Gastroesophageal sphincter (tissue), 3 donors: ENCODE measurements around the gene MYH11.

Experiments
- CTCF ChIP-seq, 4 experiments: fragments of 200-600 bp in 2 of 4; fragments of 450-650 bp in 2 of 4; sonication (generic) in 1 of 4; IDR thresholded peaks; one replicate each; pipeline ENCODE4 v1.5.1; 2017 to 2019; ENCODE audit warnings: antibody characterized with exemption in 4 of 4, mild to moderate bottlenecking in 2 of 4, moderate library complexity in 2 of 4
- EP300 ChIP-seq: sonication (generic); formaldehyde crosslinking; IDR thresholded peaks from one replicate; pipeline ENCODE4 v1.6.1; 2017; ENCODE audit warnings: antibody characterized with exemption, mild to moderate bottlenecking
- POLR2A ChIP-seq, 2 donors: fragments of 450-650 bp; IDR thresholded peaks; one replicate each; pipeline ENCODE4 v1.6.1; 2017; ENCODE audit warnings: antibody characterized with exemption in 2 of 2, mild to moderate bottlenecking in 2 of 2, moderate library complexity in 1 of 2

- no peak for TF ChIP-seq CTCF (IDR thresholded peaks at IDR 0.05)
- no peak for TF ChIP-seq POLR2A (IDR thresholded peaks at IDR 0.05)
- no peak for TF ChIP-seq EP300
These were observed 41.8 kb upstream of the MYH11 start for GRCh38 chr16:15898654-15899053.
